Measurements from ENCODE around the gene LRRC17. TPM values are rescaled to one million over a fixed set of nuclear protein-coding genes. Genes with fewer than 3 reads are reported as not detected.

The LRRC17 gene
- total and polyA plus RNA-seq, 2 of the 4 experiments (the other 2 are of a cell fraction), result 250 to 280 TPM

GRCh38 chr7:102888561-102889233 lies 24.1 kb upstream of the LRRC17 start (continued):
- no peak for TF ChIP-seq MAZ (IDR thresholded peaks at IDR 0.05; ENCODE audit: borderline replicate concordance, low read depth, low read length)

GRCh38 chr7:102889851-102890250 lies 22.9 kb upstream of the LRRC17 start:
- peak overlapping the region; percentile 93; the same call in 1 of the 2 replicates for H4K91ac ChIP-seq (ENCODE audit: insufficient read depth, low read depth, low read length)
- dilution Hi-C loops (cut with HindIII; ENCODE audit: low sequenced_read_pairs, unreplicated experiment) (no loop called here), in situ Hi-C loops (cut with MboI; ENCODE audit: low sequenced_read_pairs) (no loop called here), intact Hi-C loops (cut with micrococcal nuclease) (no loop called here)
- H3K4me2 ChIP-seq (ENCODE audit: low read depth, low read length), result no peak overlapping the region
- peak overlapping the region; percentile 85 for H2BK15ac ChIP-seq (ENCODE audit: low read depth, low read length)
- peak overlapping the region; percentile 24; the same call in 1 of the 2 replicates for H2AK5ac ChIP-seq (ENCODE audit: low read depth, low read length)
- H3K79me1 ChIP-seq (ENCODE audit: low read depth in 1 of 2, low read length in 2 of 2), result peaks cover 0 to 4% of the 10 kb centered on the region in 2 experiments; a peak in 2 of 4 replicates
- peak overlapping the region; percentile 47; the same call in 1 of the 2 replicates for H3K23ac ChIP-seq (ENCODE audit: low read depth, low read length)
- no peak overlapping the region for H2AK9ac ChIP-seq (replicated peaks; ENCODE audit: low read depth, low read length, poor library complexity)
- H3K4me1 ChIP-seq (ENCODE audit: control insufficient read depth, insufficient read depth, low read length), result peaks cover 11% of the 10 kb centered on the region
- H3K27me3 ChIP-seq (ENCODE audit: control insufficient read depth, insufficient read depth, low read length), result no peaks in the 10 kb centered on the region
- ATAC-seq (ENCODE audit: low read depth), result peak; percentile 12; the same call in 1 of the 2 replicates
- no TSS peak for BruUV-seq (replicated peaks)
- H4K20me1 ChIP-seq (ENCODE audit: insufficient read depth, low read length), result no peaks in the 10 kb centered on the region
- peak overlapping the region; percentile 93; the same call in 1 of the 2 replicates for H3K18ac ChIP-seq (ENCODE audit: low read depth, low read length)
- peak overlapping the region; percentile 10; the same call in 1 of the 2 replicates for H3K4ac ChIP-seq (ENCODE audit: low read depth, low read length)
- ChIA-PET POLR2A (ENCODE audit: unreplicated experiment) (interaction anchor here (0.6 kb wide), 1 partner anchor 26 kb away, joined by 5 read pairs; no protein-coding TSS in a partner anchor), CTCF (interaction anchor here (1.4 kb wide), 1 partner anchor 15 kb away, joined by 5 read pairs; no protein-coding TSS in a partner anchor)
- peak overlapping the region; percentile 87; the same call in 1 of the 2 replicates for H2BK20ac ChIP-seq (ENCODE audit: low read depth, low read length)
- no peak overlapping the region for H3K4me3 ChIP-seq (ENCODE audit: insufficient read depth, low read depth, low read length)
- no peaks in the 10 kb centered on the region for H3K36me3 ChIP-seq (ENCODE audit: control insufficient read depth, insufficient read depth, low read length)
- DNase-seq, result no peak
- H3K9ac ChIP-seq (ENCODE audit: low read depth, low read length), result no peak overlapping the region
- TF ChIP-seq SMC3 (IDR thresholded peaks at IDR 0.05; ENCODE audit: low read depth, low read length) (no peak), MXI1 (IDR thresholded peaks at IDR 0.05; ENCODE audit: borderline replicate concordance, low read depth, low read length) (no peak), CTCF (conservative IDR thresholded peaks at IDR 0.05; ENCODE audit: low read depth, low read length) (no peak), USF2 (IDR thresholded peaks at IDR 0.05; ENCODE audit: low read depth, low read length) (no peak), ELK1 (IDR thresholded peaks at IDR 0.05; ENCODE audit: borderline replicate concordance, low read depth, low read length) (no peak), RCOR1 (IDR thresholded peaks at IDR 0.05; ENCODE audit: insufficient replicate concordance, low read length) (no peak)
- no peak overlapping the region for H2AFZ ChIP-seq (replicated peaks; ENCODE audit: low read length, poor library complexity)
- H4K8ac ChIP-seq (ENCODE audit: low read depth in 2 of 2, low read length in 2 of 2), result peak overlapping the region in 1 of 2 experiments; percentile 81; a peak in 3 of 4 replicates
- H3K14ac ChIP-seq (replicated peaks; ENCODE audit: low read depth, low read length), result peak overlapping the region; percentile 35; the same call in 1 of the 2 replicates
- H4K5ac ChIP-seq (ENCODE audit: low read depth, low read length), result peak overlapping the region; percentile 12; the same call in 1 of the 2 replicates
- H3K9me3 ChIP-seq (ENCODE audit: control insufficient read depth, insufficient read depth, low read length), result no peaks in the 10 kb centered on the region
- no peak overlapping the region for H3K56ac ChIP-seq (ENCODE audit: extremely low read depth, insufficient read depth, low read length)
- peak overlapping the region; percentile 85; the same call in 1 of the 2 replicates for H3K27ac ChIP-seq (ENCODE audit: insufficient read depth, low read length)
- H2BK5ac ChIP-seq (ENCODE audit: low read depth, low read length, poor library complexity, severe bottlenecking), result peak overlapping the region; percentile 73
- H3K9me1 ChIP-seq (ENCODE audit: insufficient read depth, low read length), result peaks cover 11% of the 10 kb centered on the region
- peak overlapping the region; percentile 87; the same call in 1 of the 2 replicates for H2BK120ac ChIP-seq (ENCODE audit: low read depth, low read length)
- WGBS, 2 experiments (ENCODE audit: extremely low coverage in 2 of 2, insufficient read length in 1 of 2), result no CpG with 5 or more reads among the region's 2 CpGs

Measured in IMR-90 (cell line).